K562 (cell line): Measurements from ENCODE around the gene NSUN6. TPM values are rescaled to one million over a fixed set of nuclear protein-coding genes. Genes with fewer than 3 reads are reported as not detected.
A peak's percentile ranks its signal among the peaks of the same experiment; 100 is the strongest.

Source experiments
- CBX3 ChIP-seq, 2 experiments: IDR thresholded peaks; 1 replicate in 1 of 2; 2 replicates in 1 of 2; pipeline ENCODE4 v1.6.1; 2012; ENCODE audit warnings: inconsistent platforms in 2 of 2, low read length in 2 of 2, borderline replicate concordance in 1 of 2, control low read depth in 1 of 2
- CHD2 ChIP-seq: IDR thresholded peaks from 2 replicates; pipeline ENCODE4 v1.6.1; 2011; ENCODE audit warnings: low read depth, low read length
- GABPB1 ChIP-seq: sonication (generic); formaldehyde crosslinking; IDR thresholded peaks from 2 replicates; pipeline ENCODE4 v1.8.0; 2022; ENCODE audit warnings: mild to moderate bottlenecking, missing genetic modification reagents
- HCFC1 ChIP-seq: IDR thresholded peaks from 2 replicates; pipeline ENCODE4 v1.6.1; 2012; ENCODE audit warnings: low read depth, low read length, improper control_type of control experiment
- MAZ ChIP-seq, 2 experiments: fragments of 450-650 bp in 1 of 2; sonication (generic) in 1 of 2; formaldehyde crosslinking; IDR thresholded peaks in 1 of 2; conservative IDR thresholded peaks in 1 of 2; 2 replicates each; pipeline versions ENCODE4 v1.4.0 to v1.5.0; 2020; ENCODE audit warnings: mild to moderate bottlenecking in 1 of 2, missing genetic modification reagents in 1 of 2
- PHF21A ChIP-seq: fragments of 450-650 bp; IDR thresholded peaks from 2 replicates; pipeline ENCODE4 v1.6.1; 2017; ENCODE audit warnings: low read depth, borderline replicate concordance
- RB1 ChIP-seq: fragments of 450-650 bp; IDR thresholded peaks from 2 replicates; pipeline ENCODE4 v1.6.1; 2017; ENCODE audit warnings: low read depth, mild to moderate bottlenecking
- RHOXF2B ChIP-seq: fragments of 250-450 bp; sonication (Bioruptor Pico); conservative IDR thresholded peaks from 2 replicates; pipeline ENCODE4 v1.5.1; 2021
- TCF3 ChIP-seq: sonication (generic); formaldehyde crosslinking; IDR thresholded peaks from 2 replicates; pipeline ENCODE4 v1.4.0; 2020; ENCODE audit warnings: mild to moderate bottlenecking, missing genetic modification reagents
- polyA plus RNA-seq, 8 experiments: library from polyadenylated mRNA; depleted of rRNA in 4 of 8; stranded (reverse) in 5 of 8; unstranded in 3 of 8; fragments of >200 nt; fragmentation: Nextera tagmentation in 2 of 8; fragmentation: Illumina TruSeq in 1 of 8; extraction: Ambion mirVana in 2 of 8; extraction: Trizol in 1 of 8; gene quantifications; 2 replicates each; pipeline versions ENCODE4 v1.2.1 to v1.2.3, GENCODE V29; 2011 to 2014; ENCODE audit warnings: inconsistent platforms in 1 of 8, missing spikeins in 1 of 8
- total RNA-seq, 7 experiments: library from RNA; depleted of rRNA in 6 of 7; stranded (reverse); fragments of >200 nt in 6 of 7; fragmentation: Illumina TruSeq in 2 of 7; extraction: Trizol in 2 of 7; gene quantifications; 2 replicates each; pipeline versions ENCODE4 v1.2.1 to v1.2.3, GENCODE V29; 2011 to 2021; ENCODE audit warnings: low replicate concordance in 1 of 7
- TF ChIP-seq, protein P1 (sequence below): fragments of 450-650 bp; formaldehyde crosslinking; IDR thresholded peaks from 2 replicates; pipeline ENCODE4 v1.4.0; 2020; ENCODE audit warnings: mild to moderate bottlenecking, moderate library complexity
- TF ChIP-seq, protein P2 (sequence below): fragments of 250-450 bp; sonication (Bioruptor Pico); IDR thresholded peaks from 2 replicates; pipeline ENCODE4 v1.9.0; 2021; ENCODE audit warnings: mild to moderate bottlenecking, inconsistent platforms
- TF ChIP-seq, protein P3 (sequence below), 2 experiments: IDR thresholded peaks; 2 replicates each; pipeline ENCODE4 v1.6.1; 2012; ENCODE audit warnings: improper control_type of control experiment in 2 of 2, low read depth in 2 of 2, low read length in 2 of 2, borderline replicate concordance in 1 of 2
- TF ChIP-seq, protein P4 (sequence below): fragments of 450-650 bp; IDR thresholded peaks from 2 replicates; pipeline ENCODE4 v1.6.1; 2016; ENCODE audit warnings: low read depth, mild to moderate bottlenecking, moderate library complexity
- TF ChIP-seq, protein P5 (sequence below): fragments of 250-450 bp; sonication (Bioruptor Pico); IDR thresholded peaks from 2 replicates; pipeline ENCODE4 v1.5.0; 2021; ENCODE audit warnings: mild to moderate bottlenecking, moderate library complexity
- TF ChIP-seq, protein P6 (sequence below): fragments of 250-450 bp; sonication (Bioruptor Pico); IDR thresholded peaks from 2 replicates; pipeline ENCODE4 v1.8.0; 2022; ENCODE audit warnings: moderate library complexity, mild to moderate bottlenecking, inconsistent platforms

Gene NSUN6
- total and polyA plus RNA-seq, 9 of the 15 experiments (the other 6 are each of a cell fraction or from before 2014, with no cell fraction given), result 12.5 to 33.1 (median 24.2) TPM

DNA sequence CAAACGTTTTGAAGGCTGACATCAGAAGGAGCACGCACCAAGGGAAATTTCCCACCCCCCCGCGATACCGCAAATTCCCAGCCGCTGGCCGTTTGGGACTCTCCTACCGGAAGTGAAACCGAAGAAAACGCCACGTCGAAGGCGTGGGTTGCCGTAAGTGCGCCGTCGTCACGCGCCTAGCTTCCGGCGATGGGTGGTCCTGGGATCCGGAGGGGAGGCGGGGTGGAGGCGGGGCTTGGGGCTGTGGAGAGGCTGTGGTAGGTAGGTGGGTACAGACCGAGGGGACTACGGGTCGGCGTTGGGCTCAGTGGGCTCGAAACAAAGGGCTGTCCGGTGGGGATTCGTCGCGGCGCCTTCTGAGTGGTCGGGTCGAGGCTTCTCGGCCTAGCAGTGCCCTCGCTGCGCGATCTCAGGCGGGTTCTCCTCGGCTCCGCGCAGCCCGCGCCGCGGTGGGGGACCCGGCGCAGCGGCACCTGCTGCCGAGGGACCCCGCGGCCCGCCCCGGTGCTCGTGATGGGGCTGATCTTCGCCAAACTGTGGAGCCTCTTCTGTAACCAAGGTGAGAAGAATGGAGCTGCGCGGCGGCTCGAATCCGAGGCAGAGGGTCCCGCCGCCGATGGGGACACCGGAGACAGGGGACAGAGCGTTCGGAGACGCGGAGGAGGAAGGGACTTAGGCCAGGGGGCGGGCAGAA, 7.9 kb upstream of the NSUN6 start, which contains the start of gene ARL5B (continued):
- TF ChIP-seq, protein P1, sequence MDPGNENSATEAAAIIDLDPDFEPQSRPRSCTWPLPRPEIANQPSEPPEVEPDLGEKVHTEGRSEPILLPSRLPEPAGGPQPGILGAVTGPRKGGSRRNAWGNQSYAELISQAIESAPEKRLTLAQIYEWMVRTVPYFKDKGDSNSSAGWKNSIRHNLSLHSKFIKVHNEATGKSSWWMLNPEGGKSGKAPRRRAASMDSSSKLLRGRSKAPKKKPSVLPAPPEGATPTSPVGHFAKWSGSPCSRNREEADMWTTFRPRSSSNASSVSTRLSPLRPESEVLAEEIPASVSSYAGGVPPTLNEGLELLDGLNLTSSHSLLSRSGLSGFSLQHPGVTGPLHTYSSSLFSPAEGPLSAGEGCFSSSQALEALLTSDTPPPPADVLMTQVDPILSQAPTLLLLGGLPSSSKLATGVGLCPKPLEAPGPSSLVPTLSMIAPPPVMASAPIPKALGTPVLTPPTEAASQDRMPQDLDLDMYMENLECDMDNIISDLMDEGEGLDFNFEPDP, result no peak
- TF ChIP-seq, protein P2, sequence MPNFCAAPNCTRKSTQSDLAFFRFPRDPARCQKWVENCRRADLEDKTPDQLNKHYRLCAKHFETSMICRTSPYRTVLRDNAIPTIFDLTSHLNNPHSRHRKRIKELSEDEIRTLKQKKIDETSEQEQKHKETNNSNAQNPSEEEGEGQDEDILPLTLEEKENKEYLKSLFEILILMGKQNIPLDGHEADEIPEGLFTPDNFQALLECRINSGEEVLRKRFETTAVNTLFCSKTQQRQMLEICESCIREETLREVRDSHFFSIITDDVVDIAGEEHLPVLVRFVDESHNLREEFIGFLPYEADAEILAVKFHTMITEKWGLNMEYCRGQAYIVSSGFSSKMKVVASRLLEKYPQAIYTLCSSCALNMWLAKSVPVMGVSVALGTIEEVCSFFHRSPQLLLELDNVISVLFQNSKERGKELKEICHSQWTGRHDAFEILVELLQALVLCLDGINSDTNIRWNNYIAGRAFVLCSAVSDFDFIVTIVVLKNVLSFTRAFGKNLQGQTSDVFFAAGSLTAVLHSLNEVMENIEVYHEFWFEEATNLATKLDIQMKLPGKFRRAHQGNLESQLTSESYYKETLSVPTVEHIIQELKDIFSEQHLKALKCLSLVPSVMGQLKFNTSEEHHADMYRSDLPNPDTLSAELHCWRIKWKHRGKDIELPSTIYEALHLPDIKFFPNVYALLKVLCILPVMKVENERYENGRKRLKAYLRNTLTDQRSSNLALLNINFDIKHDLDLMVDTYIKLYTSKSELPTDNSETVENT (CRISPR knock-in tag), result no peak
- TF ChIP-seq MAZ (CRISPR knock-in tag; conservative IDR thresholded peaks at IDR 0.05 in 1 of 2, IDR thresholded peaks at IDR 0.05 in 1 of 2) (peak; percentile 39 to 42; a peak in 3 of 4 replicates), HCFC1 (peak; percentile 69), CBX3 (IDR thresholded peaks at IDR 0.05; ENCODE audit: borderline replicate concordance in 1 of 2, low read length in 2 of 2) (no peak; a peak in 2 of 3 replicates), CHD2 (no peak), TCF3 (no peak), PHF21A (no peak; the same call in 1 of the 2 replicates), RB1 (0 out of 2 replicates have a peak, but pooled peaks have one; percentile 42), GABPB1 (CRISPR knock-in tag) (peak; percentile 91), RHOXF2B (CRISPR knock-in tag) (no peak)
- TF ChIP-seq, protein P3, sequence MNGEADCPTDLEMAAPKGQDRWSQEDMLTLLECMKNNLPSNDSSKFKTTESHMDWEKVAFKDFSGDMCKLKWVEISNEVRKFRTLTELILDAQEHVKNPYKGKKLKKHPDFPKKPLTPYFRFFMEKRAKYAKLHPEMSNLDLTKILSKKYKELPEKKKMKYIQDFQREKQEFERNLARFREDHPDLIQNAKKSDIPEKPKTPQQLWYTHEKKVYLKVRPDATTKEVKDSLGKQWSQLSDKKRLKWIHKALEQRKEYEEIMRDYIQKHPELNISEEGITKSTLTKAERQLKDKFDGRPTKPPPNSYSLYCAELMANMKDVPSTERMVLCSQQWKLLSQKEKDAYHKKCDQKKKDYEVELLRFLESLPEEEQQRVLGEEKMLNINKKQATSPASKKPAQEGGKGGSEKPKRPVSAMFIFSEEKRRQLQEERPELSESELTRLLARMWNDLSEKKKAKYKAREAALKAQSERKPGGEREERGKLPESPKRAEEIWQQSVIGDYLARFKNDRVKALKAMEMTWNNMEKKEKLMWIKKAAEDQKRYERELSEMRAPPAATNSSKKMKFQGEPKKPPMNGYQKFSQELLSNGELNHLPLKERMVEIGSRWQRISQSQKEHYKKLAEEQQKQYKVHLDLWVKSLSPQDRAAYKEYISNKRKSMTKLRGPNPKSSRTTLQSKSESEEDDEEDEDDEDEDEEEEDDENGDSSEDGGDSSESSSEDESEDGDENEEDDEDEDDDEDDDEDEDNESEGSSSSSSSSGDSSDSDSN (IDR thresholded peaks at IDR 0.05; ENCODE audit: borderline replicate concordance in 1 of 2, low read depth in 2 of 2, low read length in 2 of 2), result peak in 1 of 2 experiments; percentile 72; a peak in 1 of 4 replicates
- TF ChIP-seq, protein P4, sequence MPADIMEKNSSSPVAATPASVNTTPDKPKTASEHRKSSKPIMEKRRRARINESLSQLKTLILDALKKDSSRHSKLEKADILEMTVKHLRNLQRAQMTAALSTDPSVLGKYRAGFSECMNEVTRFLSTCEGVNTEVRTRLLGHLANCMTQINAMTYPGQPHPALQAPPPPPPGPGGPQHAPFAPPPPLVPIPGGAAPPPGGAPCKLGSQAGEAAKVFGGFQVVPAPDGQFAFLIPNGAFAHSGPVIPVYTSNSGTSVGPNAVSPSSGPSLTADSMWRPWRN, result no peak
- TF ChIP-seq, protein P5, sequence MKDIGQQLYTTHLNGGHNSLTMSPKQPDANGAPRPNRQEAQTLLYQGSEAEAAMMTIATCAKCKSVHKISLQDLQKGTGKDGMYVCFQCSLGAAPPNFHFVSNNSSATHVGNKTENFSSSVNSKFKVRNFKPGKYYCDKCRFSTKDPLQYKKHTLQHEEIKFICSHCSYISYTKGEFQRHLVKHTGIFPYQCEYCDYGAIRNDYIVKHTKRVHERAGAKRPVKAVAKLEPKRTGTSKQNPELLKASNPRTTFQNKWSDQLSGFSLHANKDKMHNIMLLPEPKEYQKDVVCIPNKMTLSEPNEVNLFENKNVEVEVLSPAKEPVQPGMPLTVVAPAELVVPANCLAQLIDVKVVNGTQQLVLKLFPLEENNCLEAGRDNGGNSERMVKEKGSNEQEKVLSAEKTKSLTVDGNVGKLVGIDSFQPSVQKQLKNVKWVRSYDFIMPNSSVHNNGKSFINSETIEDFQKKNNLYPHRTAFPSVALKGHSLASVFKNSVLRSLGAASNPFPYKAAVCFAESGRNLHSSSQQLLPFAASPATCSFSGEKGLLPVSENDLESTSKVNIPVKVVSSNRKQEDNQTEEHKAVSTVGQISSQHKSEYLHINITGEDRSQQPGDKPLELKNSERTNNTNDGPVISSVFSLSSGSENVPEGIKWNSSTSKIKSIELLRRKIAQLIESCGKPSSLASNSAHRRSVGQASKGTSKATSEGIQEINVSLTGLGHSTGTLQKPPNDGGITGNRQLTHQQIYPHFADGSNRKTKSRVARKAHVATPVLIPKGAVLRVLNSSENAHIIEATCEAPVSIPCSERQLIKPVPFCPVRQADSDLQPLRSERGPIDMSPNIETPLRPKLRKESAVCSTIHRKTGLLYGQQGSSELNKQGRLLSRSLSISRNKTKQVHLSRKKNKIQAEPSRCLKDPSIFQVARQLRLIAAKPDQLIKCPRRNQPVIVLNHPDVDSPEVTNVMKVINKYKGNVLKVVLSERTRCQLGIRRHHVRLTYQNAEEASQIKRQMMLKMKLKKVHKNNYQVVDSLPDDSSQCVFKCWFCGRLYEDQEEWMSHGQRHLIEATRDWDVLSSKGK, result no peak
- TF ChIP-seq, protein P6, sequence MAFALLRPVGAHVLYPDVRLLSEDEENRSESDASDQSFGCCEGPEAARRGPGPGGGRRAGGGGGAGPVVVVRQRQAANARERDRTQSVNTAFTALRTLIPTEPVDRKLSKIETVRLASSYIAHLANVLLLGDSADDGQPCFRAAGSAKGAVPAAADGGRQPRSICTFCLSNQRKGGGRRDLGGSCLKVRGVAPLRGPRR (CRISPR knock-in tag), result no peak
